HG03139 (cell line): Measurements from ENCODE around the gene TPRG1.

ENCODE experiments used
- ATAC-seq: cut with Tn5 transposase; IDR thresholded peaks from one replicate; pipeline ENCODE4 v1.9.1; 2021; ENCODE audit not compliant: unreplicated experiment

The TPRG1 gene

DNA sequence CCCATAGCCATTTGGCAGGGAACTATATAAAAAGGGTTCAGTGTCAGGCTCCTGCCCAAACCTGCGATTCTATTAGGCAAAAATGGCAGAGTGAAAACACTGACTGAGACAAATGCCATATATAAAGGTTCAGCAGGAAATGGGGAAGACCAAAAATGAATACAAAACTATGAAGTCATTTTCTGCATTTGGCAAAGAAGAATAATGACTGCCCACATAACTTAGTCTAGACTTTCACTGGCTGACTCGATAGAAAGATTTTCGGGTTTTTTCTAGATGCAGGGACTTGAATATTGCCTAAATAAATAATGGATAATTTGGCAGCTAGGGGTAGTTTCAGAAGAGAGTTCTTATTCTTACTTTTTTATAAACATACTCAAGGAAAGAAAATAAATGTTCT, 178.0 kb downstream of the TPRG1 start:
- ATAC-seq = no peak

DNA sequence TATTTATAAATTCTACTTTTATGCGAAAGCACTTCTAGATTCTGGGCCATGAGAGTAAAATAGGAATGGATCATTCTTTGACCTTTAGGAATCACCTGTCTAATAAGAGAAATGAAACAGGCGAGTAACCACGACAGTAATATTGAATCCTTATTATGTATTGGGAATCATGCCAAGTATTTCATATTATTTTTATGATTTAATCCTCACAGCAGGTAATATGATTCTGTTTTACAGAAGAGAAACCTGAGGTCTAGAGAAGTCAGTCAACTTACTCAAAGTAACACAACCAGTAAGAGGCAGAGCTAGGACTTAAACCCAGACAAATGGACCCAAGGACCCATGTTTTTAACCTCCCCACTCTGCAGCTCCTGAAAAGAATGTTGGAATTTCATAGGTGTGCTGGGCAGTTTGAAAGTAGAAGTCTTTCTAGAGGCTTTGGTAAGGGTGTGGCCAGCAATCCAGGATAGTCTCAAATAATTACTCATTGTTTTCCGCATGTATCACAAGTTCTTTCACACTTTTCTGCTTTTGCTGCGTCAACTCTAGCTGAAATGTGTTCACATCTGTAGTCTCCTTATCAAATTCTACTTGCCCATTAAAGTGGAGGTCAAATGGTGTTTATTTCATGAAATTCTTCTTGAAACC, 181.7 kb downstream of the TPRG1 start:
- no peak for ATAC-seq

DNA sequence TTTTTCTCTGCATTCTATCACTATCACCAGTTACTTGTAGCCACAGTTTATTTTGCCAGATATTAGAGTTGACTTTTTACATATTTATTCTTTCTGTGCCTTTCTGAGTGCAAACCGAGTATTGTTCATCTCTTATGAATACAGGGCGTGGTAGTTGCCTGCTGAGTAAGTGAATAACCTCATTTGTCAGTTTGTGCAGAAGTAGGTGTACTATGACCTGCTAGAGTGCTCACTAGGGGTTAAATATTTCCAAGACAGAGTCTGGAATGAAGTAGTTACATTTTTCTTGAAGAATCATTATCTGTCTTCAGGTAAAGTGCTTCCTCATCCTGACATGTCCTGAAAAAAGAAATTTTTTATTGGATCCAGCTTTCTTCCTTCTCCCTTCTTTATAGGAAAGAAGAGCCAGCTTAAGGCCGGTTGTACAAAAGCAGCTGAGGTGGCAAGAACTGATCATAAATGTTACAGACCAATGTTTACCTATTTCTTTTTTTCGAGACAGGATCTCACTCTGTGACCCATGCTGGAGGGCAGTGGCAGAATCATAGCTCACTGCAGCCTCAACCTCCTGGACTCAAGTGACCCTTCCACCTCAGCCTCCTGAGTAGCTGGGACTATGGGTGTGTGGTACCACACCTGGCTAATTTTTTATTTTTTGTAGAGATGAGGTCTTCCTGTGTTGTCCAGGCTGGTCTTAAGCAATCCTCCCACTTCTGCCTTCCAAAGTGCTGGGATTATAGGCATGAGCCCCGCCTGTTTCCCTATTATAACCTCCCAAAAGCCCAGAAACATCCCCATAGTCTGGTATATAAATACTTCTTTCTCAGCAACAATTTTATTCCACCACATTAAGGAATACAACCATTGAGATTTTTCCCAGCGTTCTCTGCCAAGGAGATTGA, 182.5 kb downstream of the TPRG1 start:
- no peak for ATAC-seq

DNA sequence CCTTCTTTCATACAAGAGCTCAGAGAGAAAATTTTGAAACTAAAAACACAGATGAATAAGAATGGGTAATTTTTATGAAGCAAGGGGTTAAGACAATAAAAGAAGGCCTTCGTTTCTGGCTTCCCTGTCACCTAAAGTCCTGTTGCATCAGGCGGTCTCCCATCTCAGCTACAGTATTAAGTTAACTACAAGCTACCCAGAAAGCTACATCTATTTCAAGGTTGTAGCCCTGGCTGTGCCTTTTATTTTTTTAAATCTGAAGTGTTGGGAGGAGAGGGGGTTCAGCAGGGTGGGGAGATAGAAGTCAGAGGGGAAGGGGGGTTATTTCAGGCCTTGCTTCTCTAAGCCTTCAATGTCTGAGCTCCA, 183.3 kb downstream of the TPRG1 start:
- ATAC-seq = no peak

DNA sequence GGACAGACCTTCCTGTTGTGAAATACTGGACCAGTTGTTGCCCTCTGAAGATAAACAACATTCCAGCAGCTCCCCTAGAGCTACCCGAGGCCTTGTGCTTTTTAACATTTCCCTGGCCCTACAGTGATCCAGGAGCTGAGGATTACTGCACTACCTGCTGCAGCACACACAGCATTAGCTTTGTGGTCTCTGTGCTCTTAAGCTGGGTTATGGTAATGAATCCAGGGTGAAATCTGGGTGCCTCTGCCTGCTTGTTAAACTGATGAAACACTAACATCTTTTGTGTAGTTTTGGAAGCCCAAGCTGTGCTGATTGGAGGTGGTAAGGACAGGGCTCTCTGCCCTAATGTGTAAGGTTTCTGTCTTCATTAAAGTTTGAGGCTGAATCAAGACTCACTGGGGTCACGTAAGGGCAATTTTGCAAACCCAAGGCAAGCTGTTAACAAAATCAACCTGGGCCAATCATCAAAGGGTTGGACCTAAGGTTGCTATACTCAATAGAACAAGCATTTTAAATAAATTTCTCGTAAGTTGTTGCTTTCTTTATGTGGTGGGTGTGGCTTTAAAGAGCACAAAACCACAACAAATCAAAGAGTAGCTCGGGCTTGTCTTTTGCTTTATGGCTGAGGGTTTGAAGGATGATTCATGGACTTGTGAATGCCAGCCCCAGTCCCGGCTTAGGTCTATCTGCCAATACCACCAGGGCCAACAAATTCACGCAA, 183.9 kb downstream of the TPRG1 start:
- no peak for ATAC-seq

DNA sequence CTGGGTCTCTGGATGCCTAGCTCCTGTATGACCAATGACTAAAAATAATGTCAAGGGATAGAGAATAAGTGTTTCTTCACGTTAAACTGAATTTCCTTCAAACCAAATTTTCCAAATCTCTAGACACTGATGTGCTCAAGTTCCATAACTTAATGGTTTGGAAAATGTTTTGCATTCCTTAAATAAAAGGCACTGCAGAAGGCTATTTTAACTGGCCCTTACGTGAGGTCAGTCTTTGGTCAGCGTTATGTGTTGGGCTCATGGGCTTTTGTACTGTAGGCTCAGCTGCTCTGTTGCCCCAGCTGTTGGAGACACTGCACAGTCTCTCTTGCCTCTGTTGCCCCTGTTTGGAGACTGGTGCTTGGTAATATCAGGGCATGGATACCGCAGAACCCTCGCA, 188.5 kb downstream of the TPRG1 start:
- ATAC-seq = no peak

DNA sequence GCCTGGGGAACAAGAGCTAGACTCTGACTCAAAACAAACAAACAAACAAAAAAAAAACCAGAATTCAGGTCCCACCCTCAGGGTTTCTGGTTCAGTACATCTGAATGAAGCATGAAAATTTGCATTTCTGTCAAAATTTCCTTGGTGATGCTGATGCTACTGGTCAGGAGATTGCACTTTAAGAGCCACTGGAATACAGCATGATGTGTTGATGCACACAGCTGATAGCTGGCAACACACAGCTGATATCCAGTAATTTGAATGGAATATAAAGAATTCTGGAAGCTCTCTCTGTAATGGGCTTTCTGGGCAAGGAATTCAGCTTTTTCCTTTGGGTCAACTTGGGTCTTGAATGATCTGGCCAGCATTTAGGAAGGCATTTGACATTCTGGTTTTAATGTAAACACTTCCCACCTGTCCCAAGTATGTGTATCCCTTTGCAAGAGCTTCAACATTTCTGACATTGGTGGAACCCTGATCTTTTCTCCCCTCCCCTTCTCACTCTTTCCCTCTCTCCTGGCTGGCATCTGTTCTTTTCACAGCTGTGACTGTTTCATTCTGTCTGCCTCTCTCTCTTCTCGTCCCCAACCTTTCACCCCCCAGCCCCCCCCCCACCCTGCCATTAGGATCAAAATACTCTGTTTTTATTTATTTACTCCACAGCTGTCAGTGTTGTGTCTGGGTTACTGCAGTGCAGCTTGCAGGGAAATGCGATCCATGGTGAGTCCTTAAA, 189.5 kb downstream of the TPRG1 start:
- ATAC-seq = no peak

DNA sequence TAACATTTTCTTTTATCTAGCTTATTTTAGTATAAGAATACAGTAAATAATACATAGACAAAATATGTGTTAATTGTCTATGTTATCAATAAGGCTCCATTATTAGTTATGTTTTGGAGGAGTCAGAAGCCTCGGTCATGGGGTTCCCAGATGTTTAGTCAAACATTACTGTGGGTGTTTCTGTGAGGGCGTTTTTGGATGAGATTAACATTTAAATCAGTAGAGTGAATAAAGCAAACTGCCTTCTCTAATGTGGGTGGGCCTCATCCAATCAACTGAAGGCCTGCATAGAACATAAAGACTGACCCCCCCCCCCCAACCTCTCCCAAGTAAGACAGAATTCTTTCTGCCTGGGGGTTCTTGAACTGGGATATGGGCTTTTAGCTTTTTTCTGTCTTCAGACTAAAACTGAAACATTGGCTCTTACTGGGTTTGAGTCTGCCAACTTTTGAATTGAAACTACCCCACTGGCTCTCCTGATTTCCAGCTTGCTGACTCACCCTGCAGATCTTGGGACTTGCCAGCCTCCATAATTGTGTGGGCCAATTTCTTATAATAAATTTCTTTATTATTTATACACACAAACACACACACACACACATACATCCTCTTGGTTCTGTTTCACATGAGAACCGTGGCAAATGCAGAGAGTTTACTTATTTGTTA, 192.0 kb downstream of the TPRG1 start:
- no peak for ATAC-seq

DNA sequence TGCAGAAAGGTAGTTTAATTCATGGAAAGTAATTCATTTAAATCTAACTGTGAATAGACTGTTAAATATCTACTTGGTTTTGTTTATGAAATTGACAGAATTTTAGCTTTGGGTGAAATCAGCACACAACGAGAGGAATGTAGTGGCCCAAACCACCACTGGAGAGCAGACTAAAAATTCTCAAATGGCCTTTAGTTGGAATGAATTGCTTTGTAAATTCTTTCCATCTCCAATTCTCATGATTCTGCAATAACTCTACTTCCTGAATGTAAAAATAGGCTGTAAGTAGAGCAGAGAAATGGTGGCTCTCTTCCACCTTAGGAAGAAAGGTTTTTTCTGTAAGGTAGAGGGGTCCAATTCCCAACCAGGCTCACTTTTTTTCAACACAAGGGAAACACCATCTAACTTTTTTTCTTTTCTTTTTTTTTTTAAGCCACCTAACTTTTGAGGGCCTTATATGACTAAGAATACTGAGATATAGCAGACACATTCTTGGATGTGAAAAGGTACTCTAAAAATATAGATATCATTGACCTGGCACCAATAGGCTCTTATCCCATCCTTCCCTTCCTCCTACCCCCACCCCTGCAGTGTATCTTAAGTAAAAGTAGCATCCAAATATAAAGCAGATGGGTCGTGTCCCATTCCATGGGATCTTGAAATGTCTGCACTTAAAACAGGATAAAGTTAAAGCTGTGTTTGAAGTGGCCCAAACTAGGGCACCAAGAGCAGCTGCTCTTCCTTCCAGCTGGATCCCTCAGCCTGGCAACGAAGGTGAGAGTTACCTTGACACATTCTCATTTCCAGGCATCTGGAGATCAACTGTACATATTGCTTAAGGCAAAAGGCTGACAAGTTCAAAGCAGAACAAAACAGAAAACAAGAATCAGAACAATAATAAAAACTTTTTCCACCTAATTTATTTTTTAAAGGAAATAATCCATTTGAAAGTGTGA, 194.1 kb downstream of the TPRG1 start:
- ATAC-seq = no peak

DNA sequence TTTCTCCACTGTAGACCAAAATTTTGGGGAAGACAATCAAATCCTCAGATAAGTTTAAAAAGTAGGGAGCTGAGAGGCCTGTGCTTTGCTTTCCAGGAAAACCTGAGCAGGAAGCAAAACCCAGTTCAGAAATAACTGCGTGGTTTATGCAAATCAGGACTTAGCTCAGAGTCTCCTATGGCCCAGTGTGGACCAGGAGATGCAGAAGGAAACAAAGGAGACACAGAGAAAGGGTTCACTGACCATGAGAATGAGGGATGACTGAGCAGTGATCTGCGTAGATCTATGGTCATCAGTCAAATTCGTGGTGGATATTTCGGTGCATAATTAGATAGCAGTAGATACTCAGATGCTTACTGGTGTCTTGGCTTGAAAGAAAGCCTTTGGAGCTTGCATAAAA, 196.6 kb downstream of the TPRG1 start:
- ATAC-seq = no peak

DNA sequence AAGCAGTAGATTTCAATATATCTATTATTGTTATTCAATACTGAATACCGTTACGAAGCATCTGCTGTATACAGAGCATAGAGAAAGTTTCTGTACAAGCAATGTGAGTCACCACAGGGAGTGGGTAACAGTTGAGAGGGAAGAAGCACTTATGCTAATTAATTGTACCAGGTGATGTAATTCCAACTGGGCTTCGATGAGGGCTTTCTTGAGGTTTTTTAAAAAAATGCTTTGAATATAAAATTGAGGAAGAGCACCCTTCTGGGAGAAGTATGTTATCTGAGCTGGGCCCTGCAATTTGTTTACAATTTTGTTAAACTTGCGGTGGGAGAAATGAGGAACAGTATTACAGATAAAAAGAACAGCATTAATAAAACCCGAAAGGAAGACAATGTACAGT, 197.9 kb downstream of the TPRG1 start:
- no peak for ATAC-seq

DNA sequence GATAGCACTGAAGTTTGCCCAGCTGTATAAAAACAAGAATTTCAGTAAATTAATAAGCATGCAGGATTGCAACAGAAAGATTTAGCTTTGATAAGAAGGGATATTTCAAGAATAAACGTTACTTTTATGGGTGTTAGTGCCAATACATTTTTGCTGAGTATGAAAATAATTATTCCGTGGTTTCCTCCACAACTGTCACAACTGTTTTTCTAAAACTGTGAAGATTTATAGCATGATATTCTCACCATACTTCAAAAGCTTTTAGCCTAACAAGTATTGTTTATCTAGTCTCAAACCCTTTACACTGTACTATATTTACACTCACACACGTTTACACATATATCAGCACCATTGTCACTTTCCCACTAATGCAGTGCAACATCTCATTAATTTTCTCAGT, 200.5 kb downstream of the TPRG1 start:
- ATAC-seq = no peak
